Measurements from ENCODE around the gene GNAI1. TPM values are rescaled to one million over a fixed set of nuclear protein-coding genes. Genes with fewer than 3 reads are reported as not detected.
A peak's percentile ranks its signal among the peaks of the same experiment; 100 is the strongest.

The GNAI1 gene
- total RNA-seq, 1 experiment from 2014 or later = 19.8 TPM

DNA sequence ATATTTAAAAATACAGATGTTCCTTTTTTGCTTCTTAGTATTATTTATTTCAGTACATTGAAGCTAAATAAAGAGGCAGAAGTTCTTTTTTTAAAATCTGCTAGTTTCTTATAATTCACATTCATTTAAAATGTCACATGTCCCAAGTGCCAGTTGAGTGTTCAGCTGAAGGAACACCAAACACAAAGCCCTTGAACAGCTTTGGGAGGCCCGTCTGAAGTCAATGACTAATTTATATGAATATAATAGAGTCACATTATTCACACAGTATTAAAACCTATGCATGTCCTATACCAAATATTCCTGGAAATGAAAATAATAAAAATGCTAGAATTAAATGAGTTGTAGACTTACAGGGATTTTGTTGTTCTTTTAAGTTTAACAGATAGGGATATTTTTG is 70.3 kb downstream of the GNAI1 start:
- no peak for TF ChIP-seq EZH2 (IDR thresholded peaks at IDR 0.05; ENCODE audit: borderline replicate concordance, low read depth, low read length, poor library complexity, severe bottlenecking)
- TF ChIP-seq, protein P1, sequence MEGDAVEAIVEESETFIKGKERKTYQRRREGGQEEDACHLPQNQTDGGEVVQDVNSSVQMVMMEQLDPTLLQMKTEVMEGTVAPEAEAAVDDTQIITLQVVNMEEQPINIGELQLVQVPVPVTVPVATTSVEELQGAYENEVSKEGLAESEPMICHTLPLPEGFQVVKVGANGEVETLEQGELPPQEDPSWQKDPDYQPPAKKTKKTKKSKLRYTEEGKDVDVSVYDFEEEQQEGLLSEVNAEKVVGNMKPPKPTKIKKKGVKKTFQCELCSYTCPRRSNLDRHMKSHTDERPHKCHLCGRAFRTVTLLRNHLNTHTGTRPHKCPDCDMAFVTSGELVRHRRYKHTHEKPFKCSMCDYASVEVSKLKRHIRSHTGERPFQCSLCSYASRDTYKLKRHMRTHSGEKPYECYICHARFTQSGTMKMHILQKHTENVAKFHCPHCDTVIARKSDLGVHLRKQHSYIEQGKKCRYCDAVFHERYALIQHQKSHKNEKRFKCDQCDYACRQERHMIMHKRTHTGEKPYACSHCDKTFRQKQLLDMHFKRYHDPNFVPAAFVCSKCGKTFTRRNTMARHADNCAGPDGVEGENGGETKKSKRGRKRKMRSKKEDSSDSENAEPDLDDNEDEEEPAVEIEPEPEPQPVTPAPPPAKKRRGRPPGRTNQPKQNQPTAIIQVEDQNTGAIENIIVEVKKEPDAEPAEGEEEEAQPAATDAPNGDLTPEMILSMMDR (conservative IDR thresholded peaks at IDR 0.05; ENCODE audit: low read depth, low read length) = no peak
- BruUV-seq (replicated peaks) = no TSS peak

DNA sequence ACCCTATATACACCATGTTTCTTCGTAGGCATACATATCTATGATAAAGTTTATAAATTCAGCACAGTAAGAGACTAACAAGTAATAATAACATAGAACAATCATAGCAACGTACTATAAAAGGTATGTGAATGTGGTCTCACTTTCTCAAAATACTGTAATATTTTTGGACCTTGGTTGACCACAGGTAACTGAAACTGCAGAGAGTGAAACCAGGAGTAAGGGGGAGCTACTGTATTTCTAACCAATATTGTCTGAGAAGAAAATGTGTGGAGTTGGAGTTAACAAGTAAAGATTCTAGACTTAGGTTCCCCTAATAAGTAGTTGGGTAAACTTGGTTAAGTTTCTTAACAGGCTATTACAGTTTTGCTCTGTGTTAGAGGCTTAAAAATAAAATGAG is 72.1 kb downstream of the GNAI1 start:
- BruUV-seq (replicated peaks) = no TSS peak
- Histone ChIP-seq H3K9me3 (ENCODE audit: low read depth, low read length, poor library complexity, severe bottlenecking) (no peaks in the 10 kb centered on the region), H3K27ac (ENCODE audit: low read depth, low read length, poor library complexity, severe bottlenecking) (no peak overlapping the region), H3K4me3 (ENCODE audit: low read depth, low read length, poor library complexity, severe bottlenecking) (no peak overlapping the region), H3K27me3 (replicated peaks; ENCODE audit: insufficient read depth, low read depth, low read length, poor library complexity) (no peaks in the 10 kb centered on the region), H3K36me3 (ENCODE audit: insufficient read depth, low read length, poor library complexity, severe bottlenecking) (peaks cover 3% of the 10 kb centered on the region), H3K4me1 (ENCODE audit: insufficient read depth, low read length, poor library complexity, severe bottlenecking) (no peaks in the 10 kb centered on the region)
- no peak for DNase-seq (ENCODE audit: low spot score)
- TF ChIP-seq EZH2 (IDR thresholded peaks at IDR 0.05; ENCODE audit: borderline replicate concordance, low read depth, low read length, poor library complexity, severe bottlenecking) = no peak
- TF ChIP-seq, protein P1 (conservative IDR thresholded peaks at IDR 0.05; ENCODE audit: low read depth, low read length) = 0 out of 2 replicates have a peak, but pooled peaks have one; percentile 23
- intact Hi-C loops (cut with micrococcal nuclease; ENCODE audit: unreplicated experiment) = no loop called here
- ChIA-PET CTCF (no interaction called here), POLR2A (ENCODE audit: low non-redundant PET) (no interaction called here)

More for the DNA sequence above, 70.3 kb downstream of the GNAI1 start:
- H3K9me3 ChIP-seq (ENCODE audit: low read depth, low read length, poor library complexity, severe bottlenecking) = no peaks in the 10 kb centered on the region
- no peak overlapping the region for H3K4me3 ChIP-seq (ENCODE audit: low read depth, low read length, poor library complexity, severe bottlenecking)
- H3K27ac ChIP-seq (ENCODE audit: low read depth, low read length, poor library complexity, severe bottlenecking) = no peak overlapping the region
- no peaks in the 10 kb centered on the region for H3K36me3 ChIP-seq (ENCODE audit: insufficient read depth, low read length, poor library complexity, severe bottlenecking)
- H3K27me3 ChIP-seq (replicated peaks; ENCODE audit: insufficient read depth, low read depth, low read length, poor library complexity) = no peaks in the 10 kb centered on the region
- no peak for DNase-seq (ENCODE audit: low spot score)
- intact Hi-C loops (cut with micrococcal nuclease; ENCODE audit: unreplicated experiment) = no loop called here
- POLR2A ChIA-PET (ENCODE audit: low non-redundant PET) = no interaction called here
- H3K4me1 ChIP-seq (ENCODE audit: insufficient read depth, low read length, poor library complexity, severe bottlenecking) = no peaks in the 10 kb centered on the region
- CTCF ChIA-PET = no interaction called here

DNA sequence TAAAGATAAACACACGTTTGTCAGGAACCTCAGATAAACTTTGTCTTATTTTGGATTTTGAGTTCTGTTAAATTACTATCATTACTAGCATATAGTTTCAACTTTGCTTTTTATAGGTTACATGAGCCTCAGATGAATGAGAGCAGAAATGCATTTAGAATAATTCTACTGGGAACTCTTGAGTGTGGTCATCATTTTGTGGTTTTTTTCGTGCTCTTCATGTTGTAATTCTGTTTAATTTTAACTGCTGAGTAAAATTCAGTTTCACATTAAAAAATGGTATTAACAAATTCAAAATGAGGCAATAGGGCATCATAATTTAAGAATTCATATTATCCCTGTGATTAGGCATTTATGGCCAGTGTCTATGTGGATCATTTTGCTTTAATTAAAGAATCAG is 72.9 kb downstream of the GNAI1 start:
- Histone ChIP-seq H3K27me3 (replicated peaks; ENCODE audit: insufficient read depth, low read depth, low read length, poor library complexity) (no peaks in the 10 kb centered on the region), H3K4me3 (ENCODE audit: low read depth, low read length, poor library complexity, severe bottlenecking) (no peak overlapping the region), H3K9me3 (ENCODE audit: low read depth, low read length, poor library complexity, severe bottlenecking) (no peaks in the 10 kb centered on the region), H3K36me3 (ENCODE audit: insufficient read depth, low read length, poor library complexity, severe bottlenecking) (peaks cover 6% of the 10 kb centered on the region), H3K27ac (ENCODE audit: low read depth, low read length, poor library complexity, severe bottlenecking) (no peak overlapping the region), H3K4me1 (ENCODE audit: insufficient read depth, low read length, poor library complexity, severe bottlenecking) (no peaks in the 10 kb centered on the region)
- ChIA-PET CTCF (no interaction called here), POLR2A (ENCODE audit: low non-redundant PET) (no interaction called here)
- BruUV-seq (replicated peaks) = no TSS peak
- no peak for TF ChIP-seq EZH2 (IDR thresholded peaks at IDR 0.05; ENCODE audit: borderline replicate concordance, low read depth, low read length, poor library complexity, severe bottlenecking)
- TF ChIP-seq, protein P1 (conservative IDR thresholded peaks at IDR 0.05; ENCODE audit: low read depth, low read length) = no peak
- no peak for DNase-seq (ENCODE audit: low spot score)
- intact Hi-C loops (cut with micrococcal nuclease; ENCODE audit: unreplicated experiment) = no loop called here

Data from A673 (cell line).